CD14-positive monocyte (primary cell): ENCODE results near the gene CFAP299. TPM values are rescaled to one million over a fixed set of nuclear protein-coding genes. Genes with fewer than 3 reads are reported as not detected.

Source experiments
- DNase-seq, 3 donors: peaks; one replicate each; pipeline ENCODE4 v3.0.0-alpha.2; 2011 to 2022
- H2AFZ ChIP-seq: 2 replicates; pipeline ENCODE4 v1.6.0; 2012; ENCODE audit warnings: mild to moderate bottlenecking, low read depth, low read length, inconsistent platforms; ENCODE audit not compliant: insufficient read depth, poor library complexity, severe bottlenecking
- H3K27ac ChIP-seq, 2 donors: 1 replicate in 1 of 2; 2 replicates in 1 of 2; pipeline ENCODE4 v1.5.1; 2012 to 2013; ENCODE audit warnings: low read length in 2 of 2, control low read depth in 1 of 2, inconsistent platforms in 1 of 2, low read depth in 1 of 2, mild to moderate bottlenecking in 1 of 2
- H3K27me3 ChIP-seq, 2 donors: one replicate each; pipeline versions ENCODE4 v1.6.0 to v1.6.1; 2011 to 2013; ENCODE audit warnings: low read length in 2 of 2; ENCODE audit not compliant: control insufficient read depth in 2 of 2, insufficient read depth in 2 of 2
- H3K36me3 ChIP-seq, 2 donors: replicated peaks in 1 of 2; 1 replicate in 1 of 2; 2 replicates in 1 of 2; pipeline versions ENCODE4 v1.5.1 to v1.6.1; 2012 to 2013; ENCODE audit warnings: low read length in 2 of 2, control low read depth in 1 of 2, inconsistent platforms in 1 of 2, mild to moderate bottlenecking in 1 of 2; ENCODE audit not compliant: insufficient read depth in 2 of 2, control insufficient read depth in 1 of 2
- H3K4me1 ChIP-seq, 2 donors: 1 replicate in 1 of 2; 2 replicates in 1 of 2; pipeline versions ENCODE4 v1.5.1 to v1.6.1; 2012 to 2013; ENCODE audit warnings: low read length in 2 of 2, control low read depth in 1 of 2, inconsistent platforms in 1 of 2, mild to moderate bottlenecking in 1 of 2, moderate library complexity in 1 of 2; ENCODE audit not compliant: insufficient read depth in 2 of 2, control insufficient read depth in 1 of 2
- H3K4me2 ChIP-seq: replicated peaks from 2 replicates; pipeline ENCODE3; 2012; ENCODE audit warnings: low read length, moderate library complexity, mild to moderate bottlenecking; ENCODE audit not compliant: poor library complexity, severe bottlenecking; ENCODE audit errors: extremely low read depth
- H3K4me3 ChIP-seq, 3 experiments: fragments of 200-600 bp in 1 of 3; sonication (generic) in 1 of 3; replicated peaks in 1 of 3; 1 replicate in 2 of 3; 2 replicates in 1 of 3; pipeline ENCODE4 v1.5.1; 2011 to 2013; ENCODE audit warnings: low read length in 3 of 3, mild to moderate bottlenecking in 3 of 3, control low read depth in 2 of 3, low read depth in 2 of 3, inconsistent platforms in 1 of 3, moderate library complexity in 1 of 3
- H3K79me2 ChIP-seq: 2 replicates; pipeline ENCODE4 v1.6.0; 2012; ENCODE audit warnings: mild to moderate bottlenecking, control low read depth, inconsistent platforms, low read length, moderate library complexity; ENCODE audit not compliant: insufficient read depth
- H3K9ac ChIP-seq: 2 replicates; pipeline ENCODE4 v1.6.0; 2017; ENCODE audit warnings: low read length, mild to moderate bottlenecking; ENCODE audit not compliant: insufficient read depth, poor library complexity, severe bottlenecking
- H3K9me3 ChIP-seq, 2 donors: replicated peaks in 1 of 2; 1 replicate in 1 of 2; 2 replicates in 1 of 2; pipeline versions ENCODE4 v1.5.1 to v1.6.1; 2012 to 2013; ENCODE audit warnings: low read length in 2 of 2, control low read depth in 1 of 2; ENCODE audit not compliant: control insufficient read depth in 1 of 2, insufficient read depth in 1 of 2
- H4K20me1 ChIP-seq: 2 replicates; pipeline ENCODE4 v1.6.0; 2012; ENCODE audit warnings: mild to moderate bottlenecking, low read length, control low read depth, moderate library complexity; ENCODE audit not compliant: insufficient read depth
- H3K27ac Mint-ChIP-seq, 7 donors: one replicate each; pipeline ENCODE4 v1.8.0; 2020; ENCODE audit warnings: mild to moderate bottlenecking in 7 of 7, mixed read lengths in 7 of 7, moderate library complexity in 6 of 7, inconsistent platforms in 2 of 7
- H3K27me3 Mint-ChIP-seq, 3 donors: one replicate each; pipeline ENCODE4 v1.8.0; 2021 to 2022; ENCODE audit warnings: low read depth in 3 of 3, mild to moderate bottlenecking in 3 of 3, mixed read lengths in 3 of 3, moderate library complexity in 3 of 3, inconsistent platforms in 1 of 3
- H3K36me3 Mint-ChIP-seq, 2 donors: one replicate each; pipeline ENCODE4 v1.8.0; 2020; ENCODE audit warnings: mixed read lengths in 2 of 2, inconsistent platforms in 1 of 2, mild to moderate bottlenecking in 1 of 2
- H3K4me1 Mint-ChIP-seq: one replicate; pipeline ENCODE4 v1.8.0; 2020; ENCODE audit warnings: mild to moderate bottlenecking, mixed read lengths
- H3K4me3 Mint-ChIP-seq, 2 donors: one replicate each; pipeline ENCODE4 v1.8.0; 2020; ENCODE audit warnings: mild to moderate bottlenecking in 2 of 2, mixed read lengths in 2 of 2, moderate library complexity in 1 of 2
- H3K9me3 Mint-ChIP-seq, 7 donors: one replicate each; pipeline ENCODE4 v1.8.0; 2020 to 2022; ENCODE audit warnings: mixed read lengths in 7 of 7, mild to moderate bottlenecking in 6 of 7, moderate library complexity in 6 of 7, inconsistent platforms in 2 of 7
- CTCF ChIP-seq: fragments of 200-600 bp; IDR thresholded peaks from one replicate; pipeline ENCODE4 v1.8.0; 2022; ENCODE audit warnings: antibody characterized with exemption, mild to moderate bottlenecking
- WGBS: methylation state at CpG from one replicate; pipeline ENCODE4 v1.1.5; 2013; ENCODE audit warnings: missing lambda C conversion rate; ENCODE audit not compliant: insufficient coverage; 5-methylcytosine and 5-hydroxymethylcytosine counted together
- intact Hi-C, 2 donors: fragments of 100-400 bp; cut with micrococcal nuclease; formaldehyde crosslinking; loops; one replicate each; pipeline versions ENCODE4 v1.15.0 to v1.15.1; 2023
- polyA plus RNA-seq, 3 donors: library from polyadenylated mRNA; depleted of rRNA in 1 of 3; unstranded in 2 of 3; stranded (reverse) in 1 of 3; fragments of 300-500 nt in 2 of 3; fragments of >200 nt in 1 of 3; fragmentation: Illumina TruSeq in 2 of 3; gene quantifications; 1 replicate in 2 of 3; 2 replicates in 1 of 3; pipeline ENCODE4 v1.2.3, GENCODE V29; 2012 to 2021

Gene CFAP299
- polyA plus RNA-seq, 3 donors, result not detected

GRCh38 chr4:80535551-80535950 lies 200.0 kb downstream of the CFAP299 start:
- H3K27me3 Mint-ChIP-seq, result peaks cover 0 to 1% (median 0%) of the 10 kb centered on the region in 3 donors
- H3K9me3 Mint-ChIP-seq, result no peaks in the 10 kb centered on the region
- intact Hi-C loops, result no loop called here
- no peak overlapping the region for H3K27ac ChIP-seq
- no peaks in the 10 kb centered on the region for H4K20me1 ChIP-seq
- no peaks in the 10 kb centered on the region for H3K36me3 ChIP-seq
- no peak overlapping the region for H3K27ac Mint-ChIP-seq
- H3K36me3 Mint-ChIP-seq, result no peaks in the 10 kb centered on the region
- no peak for TF ChIP-seq CTCF
- H3K4me1 ChIP-seq, result no peaks in the 10 kb centered on the region
- no peak for DNase-seq
- H3K4me1 Mint-ChIP-seq, result no peaks in the 10 kb centered on the region
- no peaks in the 10 kb centered on the region for H3K9me3 ChIP-seq
- H3K79me2 ChIP-seq, result no peaks in the 10 kb centered on the region
- no peak overlapping the region for H3K4me3 ChIP-seq
- no peak overlapping the region for H3K4me3 Mint-ChIP-seq
- H3K9ac ChIP-seq, result no peak overlapping the region
- no peak overlapping the region for H3K4me2 ChIP-seq
- H3K27me3 ChIP-seq, result no peaks in the 10 kb centered on the region
- no peak overlapping the region for H2AFZ ChIP-seq
- no CpG with 5 or more reads among the region's 1 CpG for WGBS

GRCh38 chr4:80538276-80538926 lies 202.9 kb downstream of the CFAP299 start:
- H3K36me3 ChIP-seq, result no peaks in the 10 kb centered on the region
- H3K9me3 Mint-ChIP-seq, result peaks cover 0 to 9% (median 2%) of the 10 kb centered on the region in 7 donors
- intact Hi-C loops, result no loop called here
- H3K79me2 ChIP-seq, result no peaks in the 10 kb centered on the region
- no peaks in the 10 kb centered on the region for H3K9me3 ChIP-seq
- H3K27ac Mint-ChIP-seq, result no peak overlapping the region
- no peak for DNase-seq
- H3K27me3 Mint-ChIP-seq, result peaks cover 0 to 2% (median 0%) of the 10 kb centered on the region in 3 donors
- H3K4me3 Mint-ChIP-seq, result no peak overlapping the region
- H2AFZ ChIP-seq, result no peak overlapping the region
- no peaks in the 10 kb centered on the region for H3K36me3 Mint-ChIP-seq
- no peaks in the 10 kb centered on the region for H4K20me1 ChIP-seq
- no peak overlapping the region for H3K4me3 ChIP-seq
- H3K27ac ChIP-seq, result no peak overlapping the region
- no CpG with 5 or more reads among the region's 4 CpGs for WGBS
- no peaks in the 10 kb centered on the region for H3K4me1 Mint-ChIP-seq
- no peak overlapping the region for H3K9ac ChIP-seq
- TF ChIP-seq CTCF, result no peak
- no peaks in the 10 kb centered on the region for H3K4me1 ChIP-seq
- H3K4me2 ChIP-seq, result no peak overlapping the region
- H3K27me3 ChIP-seq, result no peaks in the 10 kb centered on the region
